Stimulated activated CD4-positive, alpha-beta T cell treated with anti-CD3 and anti-CD28 coated beads, Interleukin-4, amount 100 ng/mL, for 48 hours (primary cell): ENCODE measurements around the gene PALD1.
"Not testable (repeated sequence)": the region's sequence is repeated elsewhere in the genome, so short reads cannot be mapped to it uniquely, and the experiment has no call there.

Experiments
- DNase-seq, 2 donors: peaks; one replicate each; pipeline ENCODE4 v3.0.0-alpha.2; 2020; ENCODE audit warnings: low read depth in 2 of 2

PALD1 gene

DNA sequence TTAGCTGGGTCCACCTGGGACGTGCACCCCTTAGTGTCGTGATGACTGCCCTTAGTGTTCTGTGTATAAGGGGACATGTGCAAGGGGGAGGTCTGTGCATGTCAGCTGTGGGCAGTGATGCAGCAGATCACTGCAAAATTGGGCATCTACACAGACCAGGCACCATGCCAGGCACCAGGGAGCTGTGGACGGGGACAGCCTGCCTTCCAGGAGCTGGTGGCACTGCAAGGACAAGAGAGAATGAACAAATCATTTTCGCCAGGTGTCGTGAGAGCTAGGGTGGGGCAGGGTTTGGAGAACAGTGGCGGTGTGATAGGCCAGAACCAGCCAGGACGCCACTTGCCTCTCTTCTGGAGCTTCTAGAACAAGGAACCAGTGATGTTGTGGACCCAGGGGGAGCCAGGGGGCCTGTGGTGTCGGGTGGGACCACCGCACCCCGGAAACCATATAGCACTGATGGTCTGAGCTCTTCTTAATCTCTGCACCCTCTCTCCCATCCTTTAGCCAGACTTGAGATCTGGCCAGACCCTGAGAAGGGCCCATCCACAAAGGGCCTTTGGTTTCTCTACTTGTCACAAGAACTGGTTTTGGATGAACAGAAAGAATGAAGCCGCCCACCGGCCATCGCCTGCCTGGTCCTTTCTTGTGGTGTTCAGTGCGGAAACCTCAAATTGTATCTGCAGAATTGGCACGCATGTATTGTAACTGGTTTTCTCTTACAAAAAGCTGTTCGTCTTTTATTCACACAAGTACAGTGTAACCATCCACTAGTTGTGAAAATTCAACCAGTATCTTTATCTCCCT lies 93.3 kb downstream of the PALD1 start:
- no peak for DNase-seq

DNA sequence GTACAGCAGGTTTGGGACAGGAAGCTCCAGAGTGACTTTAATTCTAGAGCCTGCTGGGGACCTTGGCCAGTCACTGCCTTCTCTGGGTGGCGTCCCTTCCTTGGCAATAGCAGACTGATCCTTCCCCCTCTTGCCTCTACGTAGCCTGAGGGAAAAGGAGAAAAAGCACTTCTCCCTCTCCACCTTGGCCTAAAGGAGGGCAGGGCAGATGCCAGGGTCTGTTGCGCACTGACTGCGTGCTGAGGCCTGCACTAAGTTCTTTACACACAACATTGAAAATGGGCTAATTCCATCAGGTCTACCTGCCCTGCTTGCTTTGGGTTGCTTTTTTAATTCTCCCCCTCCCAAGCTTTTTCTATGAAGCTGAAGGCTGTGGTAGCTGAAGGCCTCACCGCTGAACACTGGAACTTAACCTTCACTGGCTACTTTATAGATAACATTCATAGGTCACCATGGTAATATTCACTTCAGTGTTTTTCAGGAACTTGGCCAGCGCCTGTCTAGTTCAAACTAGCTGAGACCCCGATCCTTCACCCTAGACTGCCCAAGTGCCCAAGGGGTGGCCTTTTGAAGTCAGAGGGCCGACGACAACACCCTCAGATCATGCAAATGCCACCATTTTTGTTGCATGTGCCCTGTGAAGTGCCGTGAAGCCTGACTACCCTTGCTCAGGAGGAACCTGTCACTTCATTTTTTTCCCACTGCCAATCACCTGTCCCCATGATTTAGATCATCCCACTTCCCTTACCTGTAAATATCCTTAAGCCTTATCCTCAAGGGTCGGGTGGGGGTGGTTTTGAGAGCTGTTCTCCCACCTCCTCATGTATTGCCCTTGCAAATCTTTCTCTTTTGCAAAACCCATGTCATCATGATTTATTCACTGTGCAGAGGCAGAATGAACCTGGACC lies 95.3 kb downstream of the PALD1 start:
- DNase-seq = no peak

DNA sequence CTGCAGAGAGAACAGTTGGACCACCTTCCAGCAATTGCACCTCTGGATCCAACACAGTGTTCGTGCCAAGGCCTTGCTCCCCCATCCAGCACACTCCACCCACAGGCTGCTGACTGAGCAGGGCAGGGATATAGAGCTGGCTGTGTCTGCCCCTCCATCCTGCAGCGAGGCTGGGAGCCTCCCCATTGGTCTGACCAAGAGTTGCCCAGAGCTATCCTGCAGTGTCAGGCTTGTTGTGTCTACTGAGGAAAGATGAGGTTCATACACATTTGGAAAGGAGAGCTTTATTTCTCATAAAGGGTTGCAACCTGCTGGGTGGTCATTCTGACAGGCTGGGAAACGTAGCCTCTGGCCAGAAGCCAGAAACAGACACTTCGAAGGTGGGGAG lies 96.9 kb downstream of the PALD1 start:
- DNase-seq = no peak

- no peak for DNase-seq
Measured at GRCh38 chr10:70575874-70576802, 97.6 kb downstream of the PALD1 start.

- DNase-seq = no peak
Measured at GRCh38 chr10:70576803-70577517, 98.4 kb downstream of the PALD1 start.

DNA sequence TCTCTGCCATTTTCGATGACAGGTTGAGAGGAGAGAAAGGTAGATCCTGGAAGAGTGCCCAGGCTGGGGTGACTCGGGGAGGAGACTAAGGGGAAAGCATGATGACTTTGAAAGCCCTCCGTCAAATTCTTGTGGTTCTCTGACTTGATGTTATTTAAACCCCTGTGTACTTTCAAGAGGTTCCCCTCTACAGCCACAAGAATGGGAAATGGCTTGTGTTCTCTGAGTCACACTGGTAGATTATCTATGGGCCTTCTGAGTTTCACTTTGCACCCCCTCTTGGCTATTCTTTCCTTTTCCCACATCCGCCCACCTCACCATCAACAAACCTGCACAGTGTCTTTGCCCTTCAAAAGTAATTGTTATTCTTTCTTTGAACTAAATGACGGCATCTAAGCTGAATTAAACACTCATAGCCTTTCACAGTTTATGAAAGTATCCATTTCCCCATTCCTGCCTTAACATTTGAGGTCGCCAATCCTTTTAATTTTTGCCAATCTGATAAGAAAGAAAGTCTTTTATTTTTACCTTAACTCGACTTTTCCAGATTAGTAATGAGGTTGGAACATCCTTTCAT lies 99.9 kb downstream of the PALD1 start:
- peak; percentile 61 to 67 for DNase-seq

GRCh38 chr10:70579234-70580002 lies 100.9 kb downstream of the PALD1 start:
- DNase-seq = no peak

- not testable (repeated sequence) for DNase-seq
Measured at GRCh38 chr10:70581176-70581575, 102.6 kb downstream of the PALD1 start.

- DNase-seq = no peak
Measured at GRCh38 chr10:70582793-70583668, 104.5 kb downstream of the PALD1 start.

- no peak for DNase-seq
Measured at GRCh38 chr10:70583669-70584037, 105.1 kb downstream of the PALD1 start.

DNA sequence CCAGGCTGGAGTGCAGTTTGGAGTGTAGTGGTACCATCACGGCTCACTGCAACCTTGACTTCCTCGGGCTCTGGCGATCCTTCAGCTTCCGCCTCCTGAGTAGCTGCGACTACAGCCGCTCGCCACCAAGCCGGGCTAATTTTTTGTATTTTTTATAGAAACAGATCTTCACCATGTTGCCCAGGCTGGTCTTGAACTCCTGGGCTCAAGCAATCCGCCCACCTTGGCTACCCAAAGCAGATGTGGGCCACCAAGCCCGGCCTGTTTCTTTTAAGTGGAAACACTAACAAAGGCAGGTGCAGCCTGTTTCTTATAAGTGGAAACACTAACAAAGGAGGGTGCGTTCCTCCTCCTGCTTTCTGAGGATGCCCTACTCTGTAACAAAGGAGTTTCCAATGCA lies 105.8 kb downstream of the PALD1 start:
- DNase-seq = no peak

GRCh38 chr10:70584909-70585544 lies 106.5 kb downstream of the PALD1 start:
- no peak for DNase-seq

- no peak for DNase-seq
Measured at GRCh38 chr10:70585578-70586169, 107.1 kb downstream of the PALD1 start.

DNA sequence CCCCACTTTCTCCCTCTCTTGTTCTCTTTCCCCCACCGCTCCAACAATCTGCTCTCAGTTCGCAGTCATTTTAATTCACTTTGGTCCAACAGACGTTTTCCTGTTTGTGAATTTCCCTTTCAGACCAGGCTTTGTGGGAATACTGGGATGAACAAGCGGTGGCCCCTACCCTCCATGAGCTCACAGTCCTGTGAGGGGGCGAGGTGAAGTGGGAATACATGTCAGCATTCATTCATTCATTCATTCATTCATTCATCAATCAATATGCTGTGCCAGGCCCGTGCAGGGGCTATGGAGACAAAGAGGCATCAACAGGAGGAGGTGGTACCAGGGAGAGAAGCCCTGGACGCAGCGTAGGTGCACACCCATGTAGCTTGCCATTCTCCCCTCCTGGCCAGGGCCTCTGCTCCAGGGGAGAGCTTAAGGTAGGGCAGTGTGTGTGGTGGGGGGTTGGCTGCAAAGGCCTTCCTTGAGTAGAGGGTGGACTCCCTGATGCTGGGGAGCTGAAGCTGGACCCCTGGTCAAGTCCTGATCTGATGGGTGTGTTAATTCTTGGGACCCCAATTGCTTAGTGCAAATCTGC lies 107.9 kb downstream of the PALD1 start:
- no peak for DNase-seq

DNA sequence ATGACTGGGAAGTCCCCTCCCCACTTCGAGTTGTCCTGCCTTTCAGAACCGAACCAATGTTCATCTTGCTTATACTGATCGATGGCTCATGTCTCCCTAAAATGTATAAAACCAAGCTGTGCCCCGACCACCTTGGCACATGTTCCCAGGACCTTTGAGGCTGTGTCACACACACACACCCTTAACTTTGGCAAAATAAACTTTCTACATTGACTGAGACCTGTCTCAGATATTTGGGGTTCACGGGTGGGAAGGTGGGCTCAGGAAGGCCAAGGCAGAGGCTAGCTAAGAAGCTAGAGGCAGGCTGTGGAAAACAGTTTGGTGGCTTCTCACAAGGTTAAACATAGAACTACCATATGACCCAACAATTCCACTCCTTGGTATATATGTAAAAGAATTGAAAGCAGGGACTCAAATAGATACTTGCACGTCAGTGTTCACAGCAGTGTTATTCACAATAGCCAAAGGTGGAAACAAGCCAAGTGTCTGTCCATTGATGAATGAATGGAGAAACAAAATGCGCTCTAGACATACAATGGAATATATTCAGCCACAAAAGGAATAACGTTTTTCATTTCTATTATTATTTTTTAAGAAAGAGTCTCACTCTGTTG lies 108.6 kb downstream of the PALD1 start:
- no peak for DNase-seq

DNA sequence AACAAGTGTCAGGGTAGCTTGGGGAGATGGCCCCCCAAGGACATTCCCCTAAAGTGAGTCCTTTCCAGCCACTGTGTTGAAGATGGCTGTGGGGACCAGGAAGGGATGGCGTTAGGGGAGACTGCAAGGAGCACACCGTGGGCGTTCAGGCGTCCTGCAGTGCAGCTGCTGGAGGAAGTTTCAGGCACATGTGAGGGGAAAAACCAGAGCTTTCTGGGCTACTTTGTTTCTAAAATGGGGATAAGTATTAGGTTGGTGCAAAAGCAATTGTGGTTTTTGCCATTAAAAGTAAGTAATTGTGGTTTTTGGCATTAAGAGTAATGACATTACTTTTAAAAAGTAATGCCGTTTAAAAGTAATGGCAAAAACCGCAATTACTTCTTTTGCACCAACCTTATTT lies 109.7 kb downstream of the PALD1 start:
- DNase-seq = no peak

DNA sequence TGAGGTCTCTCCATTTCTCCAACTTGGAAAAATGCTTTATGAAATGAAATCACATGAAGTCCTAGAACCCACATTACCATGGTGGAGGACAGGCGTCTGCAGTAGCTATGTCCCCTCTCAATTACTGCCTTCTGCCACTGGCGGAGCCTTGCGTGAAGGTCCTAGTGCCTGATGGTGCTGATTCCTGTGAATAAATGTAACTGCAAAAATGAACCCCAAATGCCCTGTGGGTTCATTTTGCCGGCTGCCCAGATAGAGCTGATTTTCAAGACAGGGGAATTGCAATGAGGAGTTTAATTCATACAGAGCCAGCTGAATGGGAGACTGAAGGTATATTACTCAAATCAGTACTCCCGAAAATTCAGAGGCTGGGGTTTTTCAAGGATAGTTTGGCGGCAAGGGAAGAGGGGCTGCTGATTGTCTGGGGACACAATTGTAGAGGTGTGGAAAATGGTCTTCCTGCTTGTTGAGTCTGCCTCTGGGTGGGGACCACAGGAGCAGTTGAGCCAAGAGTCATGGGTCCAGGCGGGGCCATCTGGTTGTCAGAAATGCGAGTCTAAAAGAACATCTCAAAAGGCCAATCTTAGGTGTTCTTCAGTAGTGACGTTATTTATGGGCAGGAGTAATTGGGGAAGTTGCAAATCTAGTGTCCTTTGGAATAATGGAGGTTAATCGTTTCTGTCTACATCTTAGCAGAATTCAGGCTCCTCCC lies 110.4 kb downstream of the PALD1 start:
- no peak for DNase-seq
